Endothelial cell of umbilical vein (primary cell): Measurements from ENCODE around the gene CHRNA7.

ENCODE experiments used
- CTCF ChIP-seq, 2 donors: IDR thresholded peaks; 1 replicate in 1 of 2; 2 replicates in 1 of 2; pipeline ENCODE4 v1.5.1; 2011; ENCODE audit warnings: low read length in 2 of 2, mild to moderate bottlenecking in 2 of 2, moderate library complexity in 2 of 2, control low read depth in 1 of 2, inconsistent platforms in 1 of 2, low read depth in 1 of 2; ENCODE audit not compliant: insufficient read depth in 1 of 2; ENCODE audit errors: extremely low read depth in 1 of 2
- EZH2 ChIP-seq: IDR thresholded peaks from 2 replicates; pipeline ENCODE4 v1.6.1; 2012; ENCODE audit warnings: borderline replicate concordance, low read depth, mild to moderate bottlenecking, moderate library complexity, low read length, inconsistent platforms; ENCODE audit not compliant: severe bottlenecking
- MYC ChIP-seq: IDR thresholded peaks from one replicate; pipeline ENCODE4 v1.6.1; 2011; ENCODE audit warnings: mild to moderate bottlenecking, low read depth, low read length
- POLR2A ChIP-seq: IDR thresholded peaks from 2 replicates; pipeline ENCODE4 v1.6.1; 2012; ENCODE audit warnings: low read depth, mild to moderate bottlenecking, control low read depth, low read length
- POLR2AphosphoS5 ChIP-seq: IDR thresholded peaks from 2 replicates; pipeline ENCODE4 v1.6.1; 2012; ENCODE audit warnings: low read depth, mild to moderate bottlenecking, control low read depth, low read length, moderate library complexity; ENCODE audit not compliant: insufficient read depth

GRCh38 chr15:32060706-32061105, 30.4 kb downstream of the CHRNA7 start:
- TF ChIP-seq CTCF (IDR thresholded peaks at IDR 0.05; ENCODE audit: extremely low read depth in 1 of 2, insufficient read depth in 1 of 2, low read depth in 1 of 2, low read length in 2 of 2) = no peak
- TF ChIP-seq POLR2A = no peak
- TF ChIP-seq POLR2AphosphoS5 = no peak
- no peak for TF ChIP-seq EZH2
- no peak for TF ChIP-seq MYC
